Measurements from ENCODE around the gene ADAP1. TPM values are rescaled to one million over a fixed set of nuclear protein-coding genes. Genes with fewer than 3 reads are reported as not detected.

The ADAP1 gene
- total RNA-seq, 1 experiment from 2014 or later = 31.2 TPM

DNA sequence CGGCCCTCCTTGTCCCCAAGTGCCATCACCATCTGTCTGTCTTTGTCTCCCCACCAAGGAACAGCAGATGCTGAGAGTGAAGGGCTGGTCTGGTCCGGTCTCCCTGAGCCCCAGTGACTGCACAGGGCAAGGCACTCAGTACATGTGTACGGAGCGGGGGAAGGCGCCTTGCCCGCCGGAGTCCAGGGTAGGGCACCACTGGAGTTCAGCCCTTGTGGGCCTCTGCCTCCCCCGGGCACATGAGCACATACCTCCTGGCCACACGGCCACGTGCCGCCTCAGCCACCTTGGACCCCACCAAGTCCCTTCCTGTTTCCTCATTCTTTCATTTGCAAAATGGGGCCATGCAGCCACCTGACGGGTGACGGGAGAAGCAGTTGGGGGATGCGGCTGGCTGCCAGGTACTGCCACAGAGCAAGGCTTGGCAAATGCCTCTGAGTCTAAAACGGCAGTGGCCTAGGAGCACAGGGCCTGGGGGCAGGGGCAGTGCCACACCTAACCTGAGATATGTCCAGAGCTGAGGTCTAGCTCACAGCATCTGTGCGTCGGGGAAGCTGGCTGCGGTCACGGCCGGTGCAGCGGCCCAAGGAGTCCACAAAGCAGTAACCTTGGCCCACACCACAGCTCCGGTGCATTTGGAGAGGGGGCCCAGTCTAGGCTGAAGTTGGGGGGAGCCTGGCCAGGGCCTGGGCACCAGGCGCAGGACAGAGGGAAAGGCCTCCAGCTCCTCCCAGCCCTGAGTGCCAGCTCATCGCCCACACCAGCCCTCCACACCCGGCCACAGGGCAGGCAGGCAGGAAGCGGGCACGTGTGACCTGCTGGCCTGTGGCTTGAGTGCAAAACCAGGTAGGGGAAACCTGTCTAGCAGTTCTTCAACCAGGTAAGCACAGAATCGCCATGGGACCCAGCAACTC lies 5.2 kb downstream of the ADAP1 start:
- Histone ChIP-seq H3F3A (ENCODE audit: low read length, unreplicated experiment) (no peaks in the 10 kb centered on the region), H3K27me3 (ENCODE audit: low read length) (no peaks in the 10 kb centered on the region), H4K20me1 (ENCODE audit: low read length) (no peaks in the 10 kb centered on the region), H3K9me3 (ENCODE audit: low read length) (no peaks in the 10 kb centered on the region), H3K79me2 (ENCODE audit: low read length) (peaks cover 12% of the 10 kb centered on the region; the same call in 1 of the 2 replicates), H3K27ac (ENCODE audit: low read length) (peak overlapping the region; percentile 51), H3K9ac (ENCODE audit: low read length) (0 out of 2 replicates have a peak overlapping the region, but pooled peaks have one; percentile 9), H2AFZ (ENCODE audit: low read length) (no peak overlapping the region), H3K9me2 (replicated peaks; ENCODE audit: low read length) (no peaks in the 10 kb centered on the region), H3K4me2 (ENCODE audit: low read length) (peak overlapping the region; percentile 54), H3K4me1 (ENCODE audit: insufficient read depth, low read length) (peaks cover 36% of the 10 kb centered on the region), H3K36me3 (ENCODE audit: low read depth, low read length) (no peaks in the 10 kb centered on the region), H3K4me3 (ENCODE audit: low read length) (no peak overlapping the region)
- intact Hi-C loops (cut with micrococcal nuclease) = loop anchor here (1.0 kb wide), 1 partner anchor 35 kb away; no protein-coding TSS in a partner anchor
- CTCF ChIA-PET = interaction anchor here (0.6 kb wide), 1 partner anchor 25 kb away, joined by 3 read pairs; no protein-coding TSS in a partner anchor
- peak; percentile 71 for DNase-seq
- POLR2A ChIA-PET (ENCODE audit: unreplicated experiment) = interaction anchor here (0.6 kb wide), 1 partner anchor 28 kb away, joined by 3 read pairs; no protein-coding TSS in a partner anchor
- ATAC-seq = peak; percentile 37
- no TSS peak for BruUV-seq (replicated peaks)
- TF ChIP-seq EZH2phosphoT487 (IDR thresholded peaks at IDR 0.05; ENCODE audit: borderline replicate concordance, low read length) = no peak
- TF ChIP-seq, protein P1, sequence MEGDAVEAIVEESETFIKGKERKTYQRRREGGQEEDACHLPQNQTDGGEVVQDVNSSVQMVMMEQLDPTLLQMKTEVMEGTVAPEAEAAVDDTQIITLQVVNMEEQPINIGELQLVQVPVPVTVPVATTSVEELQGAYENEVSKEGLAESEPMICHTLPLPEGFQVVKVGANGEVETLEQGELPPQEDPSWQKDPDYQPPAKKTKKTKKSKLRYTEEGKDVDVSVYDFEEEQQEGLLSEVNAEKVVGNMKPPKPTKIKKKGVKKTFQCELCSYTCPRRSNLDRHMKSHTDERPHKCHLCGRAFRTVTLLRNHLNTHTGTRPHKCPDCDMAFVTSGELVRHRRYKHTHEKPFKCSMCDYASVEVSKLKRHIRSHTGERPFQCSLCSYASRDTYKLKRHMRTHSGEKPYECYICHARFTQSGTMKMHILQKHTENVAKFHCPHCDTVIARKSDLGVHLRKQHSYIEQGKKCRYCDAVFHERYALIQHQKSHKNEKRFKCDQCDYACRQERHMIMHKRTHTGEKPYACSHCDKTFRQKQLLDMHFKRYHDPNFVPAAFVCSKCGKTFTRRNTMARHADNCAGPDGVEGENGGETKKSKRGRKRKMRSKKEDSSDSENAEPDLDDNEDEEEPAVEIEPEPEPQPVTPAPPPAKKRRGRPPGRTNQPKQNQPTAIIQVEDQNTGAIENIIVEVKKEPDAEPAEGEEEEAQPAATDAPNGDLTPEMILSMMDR (conservative IDR thresholded peaks at IDR 0.05; ENCODE audit: low read depth, low read length) = no peak
- TF ChIP-seq EZH2 (IDR thresholded peaks at IDR 0.05; ENCODE audit: low read length, unreplicated experiment) = no peak

DNA sequence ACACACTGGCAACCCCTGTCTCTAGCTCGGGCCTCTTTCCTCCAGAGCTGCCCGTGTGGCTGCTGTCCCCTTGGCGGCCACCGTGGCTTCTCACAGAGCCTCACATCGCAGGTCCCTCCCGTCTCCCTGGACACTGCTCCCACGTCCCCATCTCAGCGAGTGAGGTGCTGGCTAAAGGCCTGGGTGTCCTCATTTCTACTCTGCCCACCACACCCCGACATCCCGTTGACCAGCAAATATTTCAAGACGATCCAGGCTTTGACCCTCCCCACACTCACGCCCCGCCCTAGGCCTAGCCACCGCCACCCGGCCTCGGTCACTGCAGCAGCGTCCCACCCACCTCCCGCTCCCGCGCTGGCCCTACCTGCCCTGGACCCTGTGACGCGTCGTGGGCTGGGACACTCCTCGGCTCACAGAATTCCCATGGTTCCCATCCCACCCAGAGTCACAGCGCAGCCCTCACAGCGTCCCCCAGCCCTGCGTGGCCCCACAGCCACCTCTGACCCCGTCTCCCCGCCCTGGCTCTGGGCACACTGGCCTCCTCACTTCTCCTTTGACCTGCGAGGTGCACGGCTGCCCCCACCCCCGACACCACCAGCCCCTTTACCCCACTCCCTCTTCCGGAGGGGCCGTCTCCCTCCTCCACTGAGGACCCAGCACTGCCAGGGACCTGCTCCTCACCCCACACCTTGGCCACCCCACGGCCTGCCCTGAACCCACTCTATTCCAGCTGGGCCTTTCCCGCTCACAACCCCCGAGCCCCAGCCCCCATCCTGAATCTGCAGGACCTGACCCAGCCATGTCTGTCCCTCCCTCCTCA lies 6.9 kb downstream of the ADAP1 start:
- no peak overlapping the region for H3K4me3 ChIP-seq (ENCODE audit: low read length)
- no peaks in the 10 kb centered on the region for H3K27me3 ChIP-seq (ENCODE audit: low read length)
- TF ChIP-seq EZH2 (IDR thresholded peaks at IDR 0.05; ENCODE audit: low read length, unreplicated experiment) (no peak), EZH2phosphoT487 (IDR thresholded peaks at IDR 0.05; ENCODE audit: borderline replicate concordance, low read length) (no peak)
- TF ChIP-seq, protein P1 (conservative IDR thresholded peaks at IDR 0.05; ENCODE audit: low read depth, low read length) = no peak
- no TSS peak for BruUV-seq (replicated peaks)
- H2AFZ ChIP-seq (ENCODE audit: low read length) = no peak overlapping the region
- H3K27ac ChIP-seq (ENCODE audit: low read length) = no peak overlapping the region
- no peak overlapping the region for H3K4me2 ChIP-seq (ENCODE audit: low read length)
- no peak overlapping the region for H3K9ac ChIP-seq (ENCODE audit: low read length)
- no peaks in the 10 kb centered on the region for H4K20me1 ChIP-seq (ENCODE audit: low read length)
- no peaks in the 10 kb centered on the region for H3F3A ChIP-seq (ENCODE audit: low read length, unreplicated experiment)
- H3K9me3 ChIP-seq (ENCODE audit: low read length) = no peaks in the 10 kb centered on the region
- POLR2A ChIA-PET (ENCODE audit: unreplicated experiment) = no interaction called here
- peaks cover 3% of the 10 kb centered on the region; the same call in 1 of the 2 replicates for H3K79me2 ChIP-seq (ENCODE audit: low read length)
- intact Hi-C loops (cut with micrococcal nuclease) = no loop called here
- DNase-seq (no peak), ATAC-seq (no peak)
- no peaks in the 10 kb centered on the region for H3K36me3 ChIP-seq (ENCODE audit: low read depth, low read length)
- CTCF ChIA-PET = no interaction called here
- H3K4me1 ChIP-seq (ENCODE audit: insufficient read depth, low read length) = peaks cover 30% of the 10 kb centered on the region
- no peaks in the 10 kb centered on the region for H3K9me2 ChIP-seq (replicated peaks; ENCODE audit: low read length)

Measured in PC-3 (cell line).